ENCODE data around the gene RRP7A.
A peak's percentile ranks its signal among the peaks of the same experiment; 100 is the strongest.
"Not testable (repeated sequence)": the region's sequence is repeated elsewhere in the genome, so short reads cannot be mapped to it uniquely, and the experiment has no call there.

The RRP7A gene

GRCh38 chr22:42535082-42535731, 15.6 kb upstream of the RRP7A start:
- not testable (repeated sequence) for ATAC-seq

- ATAC-seq, result no peak
Observed at GRCh38 chr22:42533638-42533977, 14.0 kb upstream of the RRP7A start.

GRCh38 chr22:42531401-42532084, 11.9 kb upstream of the RRP7A start:
- not testable (repeated sequence) for ATAC-seq

GRCh38 chr22:42529435-42529834, 9.8 kb upstream of the RRP7A start:
- not testable (repeated sequence) for ATAC-seq

GRCh38 chr22:42528591-42529307, 9.2 kb upstream of the RRP7A start:
- no peak for ATAC-seq

- no peak for ATAC-seq
Observed at GRCh38 chr22:42522546-42522945, 3.0 kb upstream of the RRP7A start.

- ATAC-seq, result no peak
Observed at GRCh38 chr22:42521228-42521546, 1.6 kb upstream of the RRP7A start.

- ATAC-seq, result peak; percentile 30 to 37
Observed at GRCh38 chr22:42518638-42519524, 715 bp downstream of the RRP7A start.

GRCh38 chr22:42517103-42517502, 2.5 kb downstream of the RRP7A start:
- not testable (repeated sequence) for ATAC-seq

GRCh38 chr22:42515896-42516295, 3.7 kb downstream of the RRP7A start:
- ATAC-seq, result no peak

- ATAC-seq, result not testable (repeated sequence)
Observed at GRCh38 chr22:42515304-42515703, 4.3 kb downstream of the RRP7A start.

- not testable (repeated sequence) for ATAC-seq
Observed at GRCh38 chr22:42514331-42514730, 5.3 kb downstream of the RRP7A start.

GRCh38 chr22:42512273-42512990, 7.2 kb downstream of the RRP7A start:
- not testable (repeated sequence) for ATAC-seq

GRCh38 chr22:42511401-42511891, 8.2 kb downstream of the RRP7A start:
- ATAC-seq, result no peak

- no peak for ATAC-seq
Observed at GRCh38 chr22:42509548-42509947, 10.0 kb downstream of the RRP7A start.

GRCh38 chr22:42508975-42509364, 10.6 kb downstream of the RRP7A start:
- not testable (repeated sequence) for ATAC-seq

- ATAC-seq, result peak in 1 of 2 donors; percentile 6
Observed at GRCh38 chr22:42508327-42508974, 11.1 kb downstream of the RRP7A start.

- ATAC-seq, result no peak
Observed at GRCh38 chr22:42500836-42501179, 18.8 kb downstream of the RRP7A start.

GRCh38 chr22:42500161-42500835, 19.3 kb downstream of the RRP7A start:
- peak; percentile 90 to 91 for ATAC-seq

GRCh38 chr22:42499773-42500160, 19.8 kb downstream of the RRP7A start:
- not testable (repeated sequence) for ATAC-seq

- not testable (repeated sequence) for ATAC-seq
Observed at GRCh38 chr22:42495533-42496141, 24.0 kb downstream of the RRP7A start.

Data from activated CD4-positive, CD25-positive, alpha-beta regulatory T cell treated with anti-CD3 and anti-CD28 coated beads, Interleukin-2, amount 50 U/mL, for 24 hours (primary cell).